Type B pancreatic cell (in vitro differentiated cells): Measurements from ENCODE around the gene CPXM1. TPM values are rescaled to one million over a fixed set of nuclear protein-coding genes. Genes with fewer than 3 reads are reported as not detected.

ENCODE experiments used
- DNase-seq: peaks from one replicate; pipeline ENCODE4 v3.0.0; 2021; ENCODE audit warnings: mixed read lengths; ENCODE audit not compliant: unreplicated experiment; ENCODE audit errors: extremely low spot score
- H3K27ac Mint-ChIP-seq: 2 replicates; pipeline ENCODE4 v1.8.0; 2021; ENCODE audit warnings: mild to moderate bottlenecking, mixed read lengths
- H3K27me3 Mint-ChIP-seq: 2 replicates; pipeline ENCODE4 v1.8.0; 2021; ENCODE audit warnings: mixed read lengths
- H3K36me3 Mint-ChIP-seq: 2 replicates; pipeline ENCODE4 v1.8.0; 2021; ENCODE audit warnings: mixed read lengths
- H3K4me1 Mint-ChIP-seq: one replicate; pipeline ENCODE4 v1.8.0; 2021; ENCODE audit warnings: mixed read lengths; ENCODE audit not compliant: unreplicated experiment
- H3K4me3 Mint-ChIP-seq: 2 replicates; pipeline ENCODE4 v1.8.0; 2021; ENCODE audit warnings: mild to moderate bottlenecking, mixed read lengths
- H3K9me3 Mint-ChIP-seq: 2 replicates; pipeline ENCODE4 v1.8.0; 2021; ENCODE audit warnings: mixed read lengths
- total RNA-seq: library from RNA; stranded (reverse); gene quantifications from 2 replicates; pipeline ENCODE4 v1.2.1, GENCODE V29; 2021; ENCODE audit warnings: low replicate concordance
- TF ChIP-seq, protein P1 (sequence below): fragments of 200-600 bp; sonication (generic); conservative IDR thresholded peaks from 2 replicates; pipeline ENCODE4 v1.5.0; 2021; ENCODE audit warnings: antibody characterized with exemption, mild to moderate bottlenecking

Gene CPXM1
- total RNA-seq, 1 donor from 2014 or later = 106 TPM

DNA sequence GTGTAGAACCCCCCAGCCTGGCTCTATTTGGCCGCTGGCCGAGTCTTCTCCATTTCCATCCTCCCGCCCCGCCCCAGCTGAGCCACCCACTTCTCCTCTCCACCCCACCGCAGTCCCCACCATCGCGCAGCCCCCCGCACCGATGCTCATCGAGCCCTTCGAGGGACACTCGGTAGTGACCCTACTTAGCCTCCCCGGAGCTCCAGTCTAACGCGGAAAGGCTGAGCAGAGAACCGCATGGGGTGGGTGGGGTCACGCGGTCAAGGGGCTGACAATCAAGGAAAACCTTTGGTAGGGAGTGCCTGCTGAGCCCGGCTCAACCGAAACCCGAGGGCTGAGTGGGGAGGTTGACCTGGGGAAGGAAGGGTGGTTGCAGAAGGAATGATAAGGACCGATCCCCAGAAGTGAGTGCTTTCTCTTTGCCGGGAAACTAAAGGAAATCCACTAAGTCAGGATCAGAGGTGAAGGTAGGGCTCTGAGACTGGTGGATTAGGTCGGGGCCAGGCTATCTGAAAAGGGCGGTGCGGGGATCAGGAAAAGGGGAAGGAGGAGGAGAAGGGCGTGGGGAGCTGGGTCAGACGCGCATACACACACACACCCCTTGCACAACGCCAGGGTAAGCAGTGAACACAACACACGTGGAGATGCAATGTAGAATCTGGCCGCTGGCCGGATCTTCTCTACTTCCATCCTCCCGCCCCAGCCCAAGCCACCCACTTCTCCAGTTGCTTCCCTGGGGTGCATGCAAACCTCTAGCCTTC, 49.8 kb downstream of the CPXM1 start:
- Mint-ChIP-seq H3K4me1 (peaks cover 16% of the 10 kb centered on the region), H3K4me3 (peak overlapping the region; percentile 83), H3K27me3 (peaks cover 86% of the 10 kb centered on the region), H3K9me3 (no peaks in the 10 kb centered on the region), H3K27ac (no peak overlapping the region), H3K36me3 (peaks cover 7% of the 10 kb centered on the region)
- DNase-seq = no peak
- TF ChIP-seq, protein P1, sequence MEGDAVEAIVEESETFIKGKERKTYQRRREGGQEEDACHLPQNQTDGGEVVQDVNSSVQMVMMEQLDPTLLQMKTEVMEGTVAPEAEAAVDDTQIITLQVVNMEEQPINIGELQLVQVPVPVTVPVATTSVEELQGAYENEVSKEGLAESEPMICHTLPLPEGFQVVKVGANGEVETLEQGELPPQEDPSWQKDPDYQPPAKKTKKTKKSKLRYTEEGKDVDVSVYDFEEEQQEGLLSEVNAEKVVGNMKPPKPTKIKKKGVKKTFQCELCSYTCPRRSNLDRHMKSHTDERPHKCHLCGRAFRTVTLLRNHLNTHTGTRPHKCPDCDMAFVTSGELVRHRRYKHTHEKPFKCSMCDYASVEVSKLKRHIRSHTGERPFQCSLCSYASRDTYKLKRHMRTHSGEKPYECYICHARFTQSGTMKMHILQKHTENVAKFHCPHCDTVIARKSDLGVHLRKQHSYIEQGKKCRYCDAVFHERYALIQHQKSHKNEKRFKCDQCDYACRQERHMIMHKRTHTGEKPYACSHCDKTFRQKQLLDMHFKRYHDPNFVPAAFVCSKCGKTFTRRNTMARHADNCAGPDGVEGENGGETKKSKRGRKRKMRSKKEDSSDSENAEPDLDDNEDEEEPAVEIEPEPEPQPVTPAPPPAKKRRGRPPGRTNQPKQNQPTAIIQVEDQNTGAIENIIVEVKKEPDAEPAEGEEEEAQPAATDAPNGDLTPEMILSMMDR = peak; percentile 27

DNA sequence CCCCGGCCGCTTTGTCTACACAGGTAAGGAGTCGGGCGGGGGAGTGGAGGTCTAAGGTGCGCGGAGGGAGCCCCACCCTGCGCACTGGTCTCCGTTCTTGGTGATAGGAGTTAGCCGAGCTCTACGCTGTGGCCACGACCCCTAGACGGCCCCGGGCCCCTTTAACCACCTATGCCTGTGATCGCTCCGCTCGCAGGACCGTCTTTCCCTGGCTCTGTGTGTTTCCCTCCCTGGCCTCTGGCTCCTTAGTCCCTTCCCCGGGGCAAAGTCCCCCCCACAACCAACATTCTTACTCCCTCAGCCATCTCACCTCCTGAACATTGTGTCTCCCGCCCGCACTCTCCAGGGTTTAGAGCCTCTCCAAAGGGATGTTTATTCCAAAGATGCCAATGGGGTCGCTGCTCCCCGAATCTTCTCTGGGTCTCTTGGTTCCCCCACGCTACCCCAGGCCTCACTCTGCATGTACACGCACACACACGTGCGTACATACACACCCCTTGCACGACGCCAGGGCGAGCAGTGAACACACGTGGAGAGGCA, 50.4 kb downstream of the CPXM1 start:
- Mint-ChIP-seq H3K27ac (no peak overlapping the region), H3K4me1 (peaks cover 16% of the 10 kb centered on the region), H3K4me3 (peak overlapping the region; percentile 60)

DNA sequence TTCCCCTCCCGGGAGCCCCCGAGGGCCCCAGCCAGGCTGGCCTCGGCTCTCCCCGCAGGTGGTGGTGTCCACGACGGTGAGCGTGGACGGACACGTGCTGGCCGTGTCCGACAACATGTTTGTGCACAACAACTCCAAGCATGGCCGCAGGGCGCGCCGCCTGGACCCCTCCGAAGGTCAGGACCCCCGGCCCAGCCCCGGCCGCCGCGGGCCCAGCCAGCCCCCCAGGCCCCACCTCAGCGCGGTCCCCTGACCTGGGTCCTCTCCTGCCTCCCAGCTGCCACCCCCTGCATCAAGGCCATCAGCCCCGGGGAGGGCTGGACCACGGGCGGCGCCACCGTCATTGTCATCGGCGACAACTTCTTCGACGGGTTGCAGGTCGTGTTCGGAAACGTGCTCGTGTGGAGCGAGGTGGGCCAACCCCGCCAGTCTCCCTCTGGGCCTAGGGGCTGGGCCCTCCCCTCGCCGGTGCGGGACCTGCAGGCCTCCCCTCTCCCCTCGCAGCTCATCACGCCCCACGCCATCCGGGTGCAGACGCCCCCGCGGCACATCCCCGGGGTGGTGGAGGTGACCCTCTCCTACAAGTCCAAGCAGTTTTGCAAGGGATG, 51.0 kb downstream of the CPXM1 start:
- TF ChIP-seq, protein P1 = no peak
- no peak overlapping the region for H3K4me3 Mint-ChIP-seq
- peaks cover 89% of the 10 kb centered on the region for H3K27me3 Mint-ChIP-seq
- H3K36me3 Mint-ChIP-seq = peaks cover 7% of the 10 kb centered on the region
- no peak for DNase-seq
- H3K27ac Mint-ChIP-seq = no peak overlapping the region
- H3K4me1 Mint-ChIP-seq = peaks cover 16% of the 10 kb centered on the region
- H3K9me3 Mint-ChIP-seq = no peaks in the 10 kb centered on the region

More for the DNA sequence above, 50.4 kb downstream of the CPXM1 start:
- no peaks in the 10 kb centered on the region for H3K9me3 Mint-ChIP-seq
- H3K27me3 Mint-ChIP-seq = peaks cover 89% of the 10 kb centered on the region
- no peak for DNase-seq
- peaks cover 7% of the 10 kb centered on the region for H3K36me3 Mint-ChIP-seq
- TF ChIP-seq, protein P1 = no peak

DNA sequence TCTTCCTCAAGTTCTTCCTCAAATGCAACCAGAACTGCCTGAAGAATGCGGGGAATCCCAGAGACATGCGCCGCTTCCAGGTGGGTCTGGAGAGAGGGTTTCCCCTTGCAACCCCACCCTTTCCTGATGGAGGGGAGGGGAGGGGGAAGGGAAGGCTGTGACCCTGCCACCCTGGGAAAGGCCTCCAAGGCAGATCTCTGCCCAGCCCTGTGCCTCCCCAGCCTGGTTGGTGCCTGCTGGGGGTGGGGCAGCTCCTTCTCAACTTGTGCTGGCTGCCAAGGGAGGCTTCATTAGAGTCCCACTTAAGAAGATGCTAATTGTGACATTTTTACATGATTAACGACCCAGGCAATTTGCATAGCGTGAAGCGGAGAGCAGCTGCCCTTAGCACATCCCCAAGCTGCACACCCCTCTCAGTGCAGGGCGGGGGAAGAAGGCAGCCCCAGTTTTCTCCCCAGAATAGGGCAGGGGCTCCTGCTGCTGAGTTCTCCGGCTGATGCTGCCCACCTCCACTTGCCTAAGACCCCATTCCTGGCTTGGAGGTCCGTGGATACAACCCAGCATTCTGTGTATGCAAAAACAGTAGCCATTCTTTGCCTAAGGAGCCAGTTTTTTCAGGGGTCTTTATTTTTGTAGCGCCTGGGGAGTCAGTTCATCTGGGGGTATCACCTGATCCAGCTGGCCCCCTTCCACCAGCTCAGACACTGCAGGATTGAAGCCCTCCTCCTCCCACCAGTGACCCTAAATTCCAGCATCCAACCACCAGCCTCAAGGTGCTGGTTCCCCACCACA, 51.7 kb downstream of the CPXM1 start:
- H3K27ac Mint-ChIP-seq = no peak overlapping the region
- H3K27me3 Mint-ChIP-seq = peaks cover 88% of the 10 kb centered on the region
- no peak overlapping the region for H3K4me3 Mint-ChIP-seq
- TF ChIP-seq, protein P1 = no peak
- H3K4me1 Mint-ChIP-seq = peaks cover 16% of the 10 kb centered on the region
- DNase-seq = peak; percentile 65
- H3K9me3 Mint-ChIP-seq = no peaks in the 10 kb centered on the region
- peaks cover 7% of the 10 kb centered on the region for H3K36me3 Mint-ChIP-seq

DNA sequence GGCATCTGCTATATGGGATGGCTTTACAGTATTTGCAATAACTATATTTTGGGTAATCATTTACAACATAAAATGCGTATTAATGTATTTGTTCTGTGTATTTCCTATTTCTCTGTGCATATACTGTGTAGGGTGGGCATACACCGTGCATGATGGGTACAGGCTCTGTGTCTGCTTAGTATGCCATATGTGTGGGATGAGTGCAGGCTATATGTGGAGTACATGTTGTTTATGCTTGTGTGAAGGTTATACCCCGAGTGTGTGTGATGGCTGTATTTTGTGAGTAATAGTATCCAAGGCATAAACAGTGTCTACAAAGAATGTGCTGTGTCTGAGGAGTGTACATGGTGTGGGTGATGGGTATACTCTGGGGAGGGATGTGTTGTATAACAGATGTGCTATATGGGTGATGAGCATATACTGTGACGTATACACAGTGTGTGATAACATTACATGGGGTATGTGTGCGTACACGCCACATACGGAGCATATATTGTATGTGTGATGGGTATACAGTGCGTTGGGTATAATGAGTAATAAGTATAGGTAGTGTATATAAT, 52.7 kb downstream of the CPXM1 start:
- no peak overlapping the region for H3K27ac Mint-ChIP-seq
- TF ChIP-seq, protein P1 = no peak
- H3K27me3 Mint-ChIP-seq = peaks cover 88% of the 10 kb centered on the region
- peaks cover 12% of the 10 kb centered on the region for H3K4me1 Mint-ChIP-seq
- H3K36me3 Mint-ChIP-seq = peaks cover 7% of the 10 kb centered on the region
- H3K9me3 Mint-ChIP-seq = no peaks in the 10 kb centered on the region
- DNase-seq = no peak
- H3K4me3 Mint-ChIP-seq = peak overlapping the region; percentile 8
